Effector CD8-positive, alpha-beta T cell (primary cell): Measurements from ENCODE around the gene PPM1B.
"Not testable (repeated sequence)": the region's sequence is repeated elsewhere in the genome, so short reads cannot be mapped to it uniquely, and the experiment has no call there.

Source experiments
- DNase-seq: peaks from one replicate; lab custom pipeline; 2025; lab: John Stamatoyannopoulos, UW

The PPM1B gene

GRCh38 chr2:44163777-44164176 lies 4.9 kb upstream of the PPM1B start:
- DNase-seq = no peak

GRCh38 chr2:44164617-44165016 lies 4.1 kb upstream of the PPM1B start:
- no peak for DNase-seq

DNA sequence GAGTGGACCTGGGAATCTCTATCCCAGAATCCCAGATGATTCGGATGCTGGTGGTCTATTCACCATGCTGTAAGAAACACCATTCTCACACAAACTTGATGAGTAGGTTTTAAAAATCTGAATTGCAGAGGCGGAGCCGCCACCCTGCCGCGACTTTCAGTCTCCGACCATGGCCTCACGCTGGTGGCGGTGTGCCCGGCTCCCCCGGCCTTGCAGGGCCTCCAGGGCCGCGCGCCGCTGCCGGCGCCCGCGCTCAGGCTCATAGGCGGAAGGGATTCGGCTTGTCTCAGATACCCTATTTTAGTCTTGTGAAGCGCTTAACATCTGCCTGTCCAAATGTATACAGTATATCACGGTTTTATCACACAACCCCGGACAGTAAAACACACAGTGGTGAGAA lies 2.6 kb upstream of the PPM1B start:
- no peak for DNase-seq

GRCh38 chr2:44167311-44167907 lies 1.3 kb upstream of the PPM1B start:
- DNase-seq = no peak

DNA sequence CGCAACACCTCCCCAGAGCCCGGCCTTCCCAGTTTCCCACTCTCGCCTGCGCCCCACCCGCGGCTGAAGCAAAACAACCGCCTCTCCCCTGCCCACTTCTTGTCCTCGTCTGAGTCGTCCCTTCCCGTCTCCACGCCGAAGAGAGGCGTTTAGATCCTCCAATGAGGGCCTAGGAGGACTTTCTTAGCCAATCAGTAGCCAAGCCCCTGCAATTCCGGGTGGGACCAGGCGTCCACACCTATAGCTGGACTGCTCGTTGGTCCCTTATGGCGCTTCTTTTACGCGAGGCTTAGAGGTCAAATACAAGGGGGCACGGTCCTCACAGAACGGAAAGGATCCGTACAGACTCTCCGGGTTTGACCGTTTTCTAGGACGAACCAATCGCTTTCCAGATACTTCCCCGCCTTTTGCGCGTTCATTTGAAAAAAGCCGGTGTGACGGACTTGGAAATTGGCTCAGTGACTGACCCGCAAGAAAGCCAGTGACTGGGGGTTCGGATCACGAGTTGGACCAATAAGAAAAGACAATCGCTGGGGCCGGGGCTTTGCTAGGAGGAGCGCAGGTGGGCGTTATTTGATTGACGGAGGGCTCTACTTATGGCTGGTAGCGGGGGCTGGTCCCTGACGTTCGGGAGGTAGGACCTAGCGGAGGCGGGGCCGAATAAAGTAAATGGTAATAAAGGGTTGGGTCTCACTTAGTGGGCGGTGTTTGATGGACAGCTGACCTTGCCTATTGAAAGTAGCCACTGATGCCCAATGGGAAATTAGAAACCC lies 581 bp upstream of the PPM1B start:
- DNase-seq = peak; percentile 100

GRCh38 chr2:44169155-44169898 lies 652 bp downstream of the PPM1B start:
- peak; percentile 20 for DNase-seq

DNA sequence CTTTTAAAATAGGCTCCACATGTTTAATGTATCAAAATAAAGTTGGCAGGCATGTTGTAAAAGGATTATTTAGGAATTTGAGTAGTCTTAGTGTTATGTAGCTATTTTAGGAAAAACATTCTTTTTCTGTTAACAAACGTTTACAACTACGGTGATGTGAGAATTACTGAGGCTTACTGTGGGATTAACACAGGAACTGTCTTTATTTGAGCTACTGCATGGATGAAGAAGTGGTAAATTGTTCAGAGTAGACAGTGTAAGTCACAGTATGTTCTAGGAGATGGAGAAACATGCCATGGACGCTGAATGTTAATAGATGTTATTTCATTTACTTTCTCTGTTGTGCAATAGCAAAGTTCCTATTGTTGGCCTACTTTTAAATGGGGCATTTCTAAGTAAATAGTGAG lies 1.6 kb downstream of the PPM1B start:
- DNase-seq = no peak

GRCh38 chr2:44171018-44171417 lies 2.3 kb downstream of the PPM1B start:
- no peak for DNase-seq

GRCh38 chr2:44171442-44171841 lies 2.8 kb downstream of the PPM1B start:
- DNase-seq = not testable (repeated sequence)

GRCh38 chr2:44172576-44172975 lies 3.9 kb downstream of the PPM1B start:
- no peak for DNase-seq

DNA sequence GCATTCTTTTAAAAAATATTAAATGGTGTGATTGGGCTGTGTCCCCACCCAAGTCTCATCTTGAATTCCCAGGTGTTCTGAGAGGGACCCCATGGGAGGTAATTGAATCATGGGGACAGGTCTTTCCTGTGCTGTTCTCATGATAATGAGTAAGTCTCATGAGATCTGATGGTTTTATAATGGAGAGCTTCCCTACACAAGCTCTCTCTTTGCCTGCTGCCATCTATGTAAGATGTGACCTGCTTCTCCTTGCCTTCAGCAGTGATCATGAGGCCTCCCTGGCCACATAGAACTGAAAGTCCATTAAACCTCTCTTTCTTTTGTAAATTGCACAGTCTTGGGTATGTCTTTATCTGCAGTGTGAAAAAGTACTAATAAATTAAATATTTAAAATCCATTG lies 10.3 kb downstream of the PPM1B start:
- no peak for DNase-seq

DNA sequence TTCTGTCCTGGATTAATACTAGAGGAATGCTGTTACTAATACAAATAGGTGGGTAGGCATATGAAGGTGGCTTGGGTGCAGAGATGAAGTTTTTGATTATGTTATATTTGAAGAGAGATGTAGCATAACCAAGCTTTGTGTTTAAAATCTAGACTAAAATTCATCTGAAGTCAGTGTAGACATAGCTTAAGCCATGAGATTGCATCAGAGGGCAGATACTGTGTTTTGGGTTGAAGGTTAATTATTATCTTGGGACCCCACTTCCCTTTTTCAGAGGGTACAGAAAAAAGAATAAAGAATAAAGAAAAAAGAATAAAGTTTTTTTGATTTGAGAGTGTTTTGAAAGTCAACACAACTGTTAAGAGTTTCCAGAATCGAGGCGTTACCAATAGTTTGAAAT lies 13.0 kb downstream of the PPM1B start:
- no peak for DNase-seq

DNA sequence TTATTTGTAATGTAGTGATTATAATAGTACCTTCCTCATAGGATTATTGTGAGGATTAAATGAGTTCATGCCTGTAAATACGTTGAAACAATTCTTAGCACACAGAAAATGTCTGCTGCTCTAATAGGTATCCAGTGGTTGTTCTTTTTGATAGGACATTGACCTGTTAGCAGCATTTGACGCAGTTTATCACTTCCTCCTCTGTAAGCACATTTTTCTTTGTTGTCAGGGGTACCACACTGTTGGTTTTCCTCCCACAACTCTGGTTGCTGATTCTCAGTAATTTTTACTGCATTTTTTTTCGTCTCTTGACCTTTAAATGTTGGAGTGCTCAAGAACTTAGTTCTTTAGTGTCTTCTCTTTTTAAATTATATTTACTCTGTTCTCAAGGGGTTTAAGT lies 15.4 kb downstream of the PPM1B start:
- DNase-seq = no peak

- no peak for DNase-seq
Measured at GRCh38 chr2:44186810-44187209, 18.1 kb downstream of the PPM1B start.

DNA sequence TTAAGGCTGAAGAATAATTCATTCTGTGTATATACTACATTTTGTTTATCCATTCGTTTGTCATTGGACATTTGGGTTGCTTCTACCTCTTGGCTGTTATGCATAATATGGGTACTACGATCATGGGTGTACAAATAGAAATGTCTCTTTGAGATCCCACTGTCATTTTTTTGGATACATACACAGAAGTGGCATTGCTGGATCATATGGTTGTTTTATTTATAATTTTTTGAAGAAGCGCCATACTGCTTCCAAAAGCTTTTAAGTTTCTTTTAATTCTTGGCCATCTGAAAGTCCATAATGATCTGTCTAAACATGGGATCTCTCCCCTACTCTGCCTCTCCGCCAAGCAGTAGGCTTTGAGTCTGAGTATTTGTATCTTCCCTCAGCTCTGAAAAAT lies 18.6 kb downstream of the PPM1B start:
- DNase-seq = no peak

DNA sequence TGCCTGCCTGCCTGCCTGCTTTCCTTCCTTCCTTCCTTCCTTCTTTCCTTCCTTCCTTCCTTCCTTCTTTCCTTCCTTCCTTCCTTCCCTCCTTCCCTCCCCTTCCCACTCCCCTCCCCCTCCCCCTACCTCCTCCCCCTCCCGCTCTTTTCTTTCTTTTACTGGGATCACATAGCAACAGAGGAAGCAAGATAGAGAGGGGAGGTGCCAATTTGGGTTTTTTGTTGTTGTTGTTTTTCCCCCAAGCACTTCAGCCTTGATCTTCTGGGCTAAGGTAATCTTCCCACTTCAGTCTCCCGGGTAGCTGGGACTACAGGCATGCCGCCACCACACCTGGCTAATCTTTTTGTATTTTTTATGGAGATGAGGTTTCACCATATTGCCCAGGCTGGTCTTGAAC lies 20.0 kb downstream of the PPM1B start:
- no peak for DNase-seq

GRCh38 chr2:44189104-44189503 lies 20.4 kb downstream of the PPM1B start:
- DNase-seq = no peak

DNA sequence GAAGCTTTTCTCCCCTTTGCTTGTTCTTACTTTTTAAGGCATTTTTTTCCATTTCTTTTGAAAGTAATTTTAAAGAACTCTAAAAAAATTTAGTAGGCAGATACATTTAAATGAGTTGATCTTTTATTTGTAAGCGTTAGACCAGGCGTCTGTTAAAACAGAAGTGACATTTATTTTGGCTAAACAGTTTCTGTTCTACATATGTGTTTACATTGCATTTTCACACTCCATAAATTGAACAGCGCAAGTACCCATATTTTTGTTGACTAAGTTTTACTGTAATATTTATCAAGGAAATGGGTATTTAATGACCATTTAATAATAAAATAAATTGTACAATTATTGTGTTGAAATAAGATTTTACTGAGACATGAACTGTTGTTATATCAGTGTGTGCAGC lies 21.9 kb downstream of the PPM1B start:
- DNase-seq = no peak

GRCh38 chr2:44191739-44192138 lies 23.1 kb downstream of the PPM1B start:
- no peak for DNase-seq

DNA sequence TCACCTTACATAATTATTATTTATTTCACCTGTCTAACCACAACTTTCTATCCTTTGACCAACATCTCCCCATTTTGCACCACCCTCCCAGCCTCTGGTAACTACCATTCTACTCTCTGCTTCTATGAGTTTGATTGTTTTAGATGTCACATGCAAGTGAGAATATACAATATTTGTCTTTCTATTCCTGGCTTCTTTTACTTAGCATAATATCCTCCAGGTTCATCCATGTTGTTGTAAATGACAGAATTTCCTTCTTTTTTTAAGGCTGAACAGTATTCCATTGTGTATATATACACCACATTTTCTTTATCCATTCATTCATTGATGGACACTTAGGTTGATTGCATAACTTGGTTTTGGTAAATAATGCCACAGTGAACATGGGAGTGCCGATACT lies 24.0 kb downstream of the PPM1B start:
- DNase-seq = no peak

- DNase-seq = no peak
Measured at GRCh38 chr2:44195714-44196113, 27.0 kb downstream of the PPM1B start.

GRCh38 chr2:44197816-44198215 lies 29.1 kb downstream of the PPM1B start:
- DNase-seq = no peak

- DNase-seq = no peak
Measured at GRCh38 chr2:44200011-44200410, 31.3 kb downstream of the PPM1B start.
